ENCODE measurements around the gene ADGRA3.

DNA sequence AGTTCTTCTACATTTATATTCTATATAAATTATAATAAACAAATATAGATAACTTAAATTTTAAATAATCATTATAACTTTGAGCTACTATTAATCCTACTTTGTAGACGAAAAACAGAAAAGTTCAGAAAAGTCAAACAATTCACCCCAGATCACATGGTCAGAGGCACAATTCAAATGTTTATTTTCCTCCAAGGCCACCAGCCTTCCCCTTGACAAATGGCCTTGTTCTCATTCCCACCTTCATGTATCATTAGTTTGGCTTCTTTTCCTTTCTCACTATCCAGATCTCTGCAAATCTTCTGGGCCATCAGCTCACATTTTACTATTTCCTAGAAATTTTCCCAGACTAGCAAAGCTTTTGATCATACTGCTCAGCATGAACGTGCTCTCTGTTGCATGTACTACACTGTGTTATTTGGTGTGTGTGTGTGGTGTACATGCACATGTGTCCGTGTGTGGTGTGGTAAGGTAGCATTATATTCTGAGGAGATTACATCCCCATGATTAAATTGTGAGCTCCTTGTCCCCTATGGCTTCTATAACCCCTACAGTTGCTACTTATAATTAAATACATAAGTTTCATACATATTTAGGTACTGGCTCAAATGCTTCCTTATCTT is 61.5 kb downstream of the ADGRA3 start:
- TF ChIP-seq POLR2AphosphoS5 (IDR thresholded peaks at IDR 0.05) = no peak
- TF ChIP-seq EP300 (IDR thresholded peaks at IDR 0.05) = no peak
- TF ChIP-seq POLR2A (IDR thresholded peaks at IDR 0.05) = no peak

All from stomach (tissue), 4 donors.